SHP77 (cell line): ENCODE measurements around the gene RAB35.

Experiments
- DNase-seq, 2 experiments: peaks; one replicate each; lab custom pipeline; 2025; lab: John Stamatoyannopoulos, UW

The RAB35 gene

DNA sequence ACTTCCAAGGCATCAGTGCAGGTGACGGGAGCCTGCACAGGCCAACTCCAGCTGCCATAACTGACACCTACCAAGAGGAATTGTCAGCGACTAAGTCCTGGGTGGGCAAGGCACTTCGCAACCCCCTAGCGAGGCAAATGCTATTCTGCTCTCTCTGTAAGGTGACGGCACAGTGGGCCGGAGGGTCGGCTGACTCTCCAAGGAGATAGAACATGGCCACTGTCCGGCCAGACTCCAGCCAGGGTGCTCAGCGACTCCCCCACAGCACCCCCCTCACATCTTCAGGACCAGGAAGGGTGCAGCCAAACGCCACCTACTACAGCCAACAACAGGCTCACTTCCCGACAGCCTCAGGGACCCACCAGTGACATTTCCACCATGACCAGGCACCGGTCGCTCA is 13.2 kb downstream of the RAB35 start:
- DNase-seq, result no peak

DNA sequence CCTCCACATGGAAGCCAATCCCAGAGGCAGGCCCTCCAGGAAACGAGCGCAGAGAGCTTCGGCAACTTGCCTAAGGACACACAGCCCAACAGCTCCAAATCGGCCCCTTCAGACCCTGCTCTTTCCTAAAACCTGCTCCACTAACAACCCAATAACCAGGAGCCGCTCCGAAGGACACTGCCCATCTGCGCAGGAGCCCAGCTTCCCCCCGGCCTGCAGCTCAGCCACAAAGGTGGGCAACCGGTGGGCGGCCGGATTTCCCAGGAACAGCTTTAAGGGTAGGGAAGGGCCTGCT is 13.6 kb downstream of the RAB35 start:
- no peak for DNase-seq

GRCh38 chr12:120102189-120103043 is 14.1 kb downstream of the RAB35 start:
- no peak for DNase-seq

GRCh38 chr12:120101617-120102016 is 14.9 kb downstream of the RAB35 start:
- DNase-seq, result no peak

- DNase-seq, result no peak
Measured at GRCh38 chr12:120101182-120101581, 15.4 kb downstream of the RAB35 start.

DNA sequence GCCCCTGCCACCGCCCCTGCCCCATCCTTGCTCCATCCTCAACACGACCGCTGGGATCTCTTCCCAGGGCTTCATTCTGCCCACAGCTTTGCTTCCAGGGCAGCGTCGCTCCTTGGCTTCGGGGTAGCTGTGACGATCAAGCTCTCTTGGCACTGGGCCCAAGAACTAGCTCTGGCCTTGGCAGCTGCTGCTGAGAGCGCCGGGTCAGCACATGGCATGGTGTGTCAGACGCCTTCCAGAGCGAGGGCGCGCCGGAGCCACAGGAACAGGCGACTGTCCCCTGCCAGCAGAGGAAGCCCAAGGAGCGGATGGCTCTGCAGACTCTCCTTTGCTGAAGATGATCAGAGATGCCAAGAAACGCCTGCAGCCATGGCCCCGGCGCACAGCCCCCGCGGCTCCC is 15.9 kb downstream of the RAB35 start:
- peak in 1 of 2 experiments; percentile 62 for DNase-seq

DNA sequence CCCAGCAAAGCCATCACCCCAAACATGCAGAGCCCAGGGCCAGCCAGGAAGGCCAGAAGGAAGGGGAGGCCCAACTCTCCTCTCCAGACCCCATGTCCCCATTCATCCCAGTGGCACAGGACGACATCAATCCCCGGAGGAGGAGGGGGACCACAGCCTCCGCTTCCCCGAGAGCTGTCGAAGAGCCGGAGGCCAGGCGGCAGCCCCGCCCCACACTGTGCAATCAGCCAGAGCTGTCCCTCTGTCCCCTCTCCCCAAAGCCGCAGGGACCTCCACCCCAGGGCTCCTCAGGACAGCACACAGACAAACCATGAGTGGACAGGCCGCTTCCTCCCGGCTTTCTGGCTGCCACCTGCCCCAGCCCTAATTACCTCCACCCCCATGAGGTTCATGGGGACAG is 16.8 kb downstream of the RAB35 start:
- DNase-seq, result no peak

- no peak for DNase-seq
Measured at GRCh38 chr12:120098756-120099470, 17.6 kb downstream of the RAB35 start.

GRCh38 chr12:120096671-120097202 is 19.8 kb downstream of the RAB35 start:
- no peak for DNase-seq

DNA sequence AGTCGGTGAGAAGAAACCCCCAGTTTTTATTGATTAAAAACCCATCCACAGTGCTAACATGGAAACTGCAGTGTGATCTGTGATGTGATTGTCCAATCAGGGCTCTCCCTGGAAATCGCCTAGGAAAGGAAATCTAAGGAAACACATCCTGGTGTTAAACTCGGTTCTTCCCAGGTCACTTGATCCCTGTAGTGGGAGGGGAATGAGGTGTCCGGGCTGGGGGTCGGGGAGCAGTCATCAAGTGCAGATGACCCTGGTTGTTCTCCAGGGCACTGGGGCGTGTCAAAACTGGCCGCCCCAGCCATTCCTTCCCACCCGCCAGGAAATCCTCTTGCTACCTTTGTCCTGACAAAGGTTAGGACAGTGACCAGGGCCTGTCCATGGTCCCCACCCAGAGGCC is 20.8 kb downstream of the RAB35 start:
- DNase-seq, result no peak

- no peak for DNase-seq
Measured at GRCh38 chr12:120095331-120095730, 21.2 kb downstream of the RAB35 start.

- no peak for DNase-seq
Measured at GRCh38 chr12:120094485-120094884, 22.1 kb downstream of the RAB35 start.

DNA sequence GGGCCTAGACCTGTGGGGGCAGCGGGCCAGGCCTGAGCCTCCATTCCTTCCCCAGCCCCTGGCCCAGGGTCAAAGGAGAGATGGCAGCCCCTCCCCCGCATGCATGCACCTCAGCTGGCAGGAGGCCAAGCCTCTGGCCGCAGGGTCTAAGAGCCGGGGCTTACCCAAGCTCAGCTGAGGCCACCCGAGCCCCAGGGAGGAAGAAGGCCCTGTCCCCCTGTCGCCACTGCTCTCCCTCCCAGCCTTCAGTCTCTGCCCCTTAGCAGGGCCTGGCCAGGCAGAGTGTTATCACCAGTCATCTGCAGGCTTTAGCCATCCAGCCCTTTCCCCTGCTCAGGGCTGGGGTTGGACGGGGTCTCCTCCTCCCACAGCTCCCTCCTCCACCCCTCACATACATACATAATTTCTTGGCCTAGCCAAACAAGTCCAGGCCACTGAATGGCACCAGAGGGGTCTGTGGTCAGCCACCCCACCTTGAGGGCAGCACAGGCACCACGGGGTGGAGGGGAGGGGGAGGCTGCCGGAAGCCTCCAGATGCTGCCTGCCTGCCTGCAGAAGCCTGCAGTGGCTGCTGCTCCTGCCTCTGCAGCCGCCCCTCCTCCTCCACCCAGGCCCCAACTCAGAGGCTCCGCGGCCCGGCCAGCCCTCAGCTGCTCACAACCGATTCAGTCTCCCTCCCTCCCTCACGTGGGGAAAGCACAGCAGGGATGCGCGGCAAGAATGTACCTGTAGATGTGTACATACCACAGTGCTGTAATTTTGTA is 22.8 kb downstream of the RAB35 start:
- peak in 1 of 2 experiments; percentile 24 for DNase-seq

DNA sequence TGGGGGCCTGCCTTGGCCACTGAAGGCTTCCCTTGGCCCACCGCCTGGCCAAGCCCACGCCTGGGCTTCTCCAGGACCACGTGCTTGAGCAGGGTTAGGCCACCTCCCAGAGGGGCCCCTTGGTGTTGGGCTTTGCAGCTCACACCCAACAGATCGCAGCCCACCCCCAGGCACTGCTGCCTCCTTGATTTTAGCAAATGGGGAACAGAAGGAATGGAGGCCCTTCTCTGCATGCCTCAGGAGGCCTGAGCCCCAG is 23.3 kb downstream of the RAB35 start:
- DNase-seq, result no peak

DNA sequence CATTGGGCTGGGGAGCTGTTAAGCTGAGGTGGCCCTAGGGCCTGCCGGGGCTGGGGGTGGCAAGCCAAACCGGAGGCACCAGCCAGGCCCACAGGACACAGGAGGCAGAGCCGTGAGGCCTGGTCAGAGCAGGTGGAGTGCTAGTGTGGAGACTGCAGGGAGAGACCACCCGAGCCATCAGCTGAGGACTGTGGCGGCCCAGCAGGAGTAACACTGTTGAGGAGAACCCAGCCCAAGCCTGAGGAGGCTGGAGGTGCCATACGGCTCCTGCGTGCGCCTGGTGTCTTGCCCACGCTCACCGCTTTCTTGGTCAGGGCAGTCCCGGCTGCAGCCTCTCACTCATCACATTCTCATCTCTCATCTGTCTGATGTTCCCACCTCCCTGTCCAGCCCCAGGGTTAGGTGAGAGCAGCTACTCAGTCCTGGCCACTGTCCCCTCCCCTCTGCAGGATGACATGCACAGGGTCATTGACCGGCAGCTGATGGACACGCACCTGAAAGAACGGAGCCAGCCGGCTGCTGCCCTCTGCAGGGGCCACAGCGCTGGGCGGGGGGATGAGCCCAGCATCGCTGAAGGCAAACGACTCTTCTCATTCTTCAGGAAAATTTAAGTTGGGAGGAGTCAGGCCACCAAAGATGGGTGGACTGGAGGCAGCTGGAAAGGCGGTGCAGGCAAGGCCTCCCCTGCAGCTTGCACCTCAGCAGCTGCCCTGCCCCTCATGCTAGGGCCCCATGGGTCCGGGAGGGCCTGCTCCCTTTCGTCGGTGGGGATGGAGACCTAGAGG is 23.8 kb downstream of the RAB35 start:
- DNase-seq, result no peak

DNA sequence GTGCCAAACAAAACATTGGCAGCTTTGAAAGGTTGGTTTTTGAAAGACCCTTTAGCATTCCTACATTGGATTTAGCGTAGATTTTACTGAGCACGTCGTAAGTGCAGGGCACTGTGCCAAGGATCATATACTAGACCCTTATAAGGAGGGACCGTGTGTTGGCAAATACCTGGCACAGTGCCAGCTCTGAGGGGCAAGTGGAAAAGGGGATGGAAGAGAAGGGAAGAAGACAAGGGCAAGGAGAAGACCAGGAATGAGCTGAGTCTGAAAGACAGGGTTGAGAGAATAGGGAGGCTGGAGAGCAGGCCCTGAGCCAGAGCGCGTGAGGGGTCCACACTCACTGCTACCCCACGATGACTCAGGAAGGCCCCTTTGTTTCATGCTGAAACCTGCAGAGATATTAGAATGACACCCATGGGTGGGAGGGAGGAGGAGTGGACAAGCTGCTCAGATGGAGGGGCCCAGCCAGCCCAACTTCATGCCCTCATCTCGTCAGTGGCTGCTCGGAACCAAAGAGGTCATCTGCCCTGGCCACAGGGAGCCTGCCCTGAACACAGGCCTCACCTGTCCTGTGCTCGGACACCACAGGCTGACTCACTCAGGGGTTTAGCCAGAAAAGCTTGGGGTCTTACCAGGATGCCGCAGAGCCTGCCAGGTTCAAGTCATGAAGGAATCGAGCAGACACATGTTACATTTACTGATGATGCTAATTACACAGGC is 25.0 kb downstream of the RAB35 start:
- no peak for DNase-seq

- DNase-seq, result no peak
Measured at GRCh38 chr12:120090626-120091295, 25.8 kb downstream of the RAB35 start.

- no peak for DNase-seq
Measured at GRCh38 chr12:120090206-120090605, 26.3 kb downstream of the RAB35 start.

GRCh38 chr12:120089796-120090195 is 26.8 kb downstream of the RAB35 start:
- DNase-seq, result no peak

GRCh38 chr12:120089105-120089504 is 27.4 kb downstream of the RAB35 start:
- no peak for DNase-seq
